HepG2 (cell line): ENCODE results near the gene PDRG1. TPM values are rescaled to one million over a fixed set of nuclear protein-coding genes. Genes with fewer than 3 reads are reported as not detected.
A peak's percentile ranks its signal among the peaks of the same experiment; 100 is the strongest.

Experiments
- GTF3A ChIP-seq: sonication (generic); formaldehyde crosslinking; conservative IDR thresholded peaks from 2 replicates; pipeline ENCODE4 v1.4.0; 2020; ENCODE audit warnings: mild to moderate bottlenecking, missing genetic modification reagents
- HNRNPK ChIP-seq: fragments of 200-400 bp; formaldehyde crosslinking; IDR thresholded peaks from 2 replicates; pipeline ENCODE4 v1.6.1; 2018; ENCODE audit warnings: low read length, low read depth, moderate library complexity, mild to moderate bottlenecking; ENCODE audit not compliant: poor library complexity, severe bottlenecking
- HOXA5 ChIP-seq: sonication (generic); formaldehyde crosslinking; IDR thresholded peaks from 2 replicates; pipeline ENCODE4 v1.4.0; 2020; ENCODE audit warnings: missing genetic modification reagents
- ISX ChIP-seq: sonication (generic); formaldehyde crosslinking; conservative IDR thresholded peaks from 2 replicates; pipeline ENCODE4 v1.5.0; 2020; ENCODE audit warnings: missing genetic modification reagents
- NBN ChIP-seq: fragments of 450-650 bp; conservative IDR thresholded peaks from 2 replicates; pipeline ENCODE4 v1.6.1; 2017
- POLR2G ChIP-seq: fragments of 200-400 bp; formaldehyde crosslinking; IDR thresholded peaks from 2 replicates; pipeline ENCODE4 v1.6.1; 2018; ENCODE audit warnings: mild to moderate bottlenecking, low read depth, low read length, moderate library complexity
- TCF12 ChIP-seq, 2 experiments: fragments of 450-650 bp in 1 of 2; sonication (generic) in 1 of 2; formaldehyde crosslinking in 1 of 2; IDR thresholded peaks; 2 replicates each; pipeline versions ENCODE4 v1.6.1 to v1.8.0; 2017 to 2022; ENCODE audit warnings: antibody characterized with exemption in 1 of 2, mild to moderate bottlenecking in 1 of 2, missing genetic modification reagents in 1 of 2, moderate library complexity in 1 of 2
- TCF7 ChIP-seq: sonication (generic); IDR thresholded peaks from 2 replicates; pipeline ENCODE4 v1.6.1; 2016; ENCODE audit warnings: antibody characterized with exemption, low read depth
- ZMAT3 ChIP-seq: sonication (generic); formaldehyde crosslinking; conservative IDR thresholded peaks from 2 replicates; pipeline ENCODE4 v1.7.0; 2021; ENCODE audit warnings: missing genetic modification reagents
- ZNF607 ChIP-seq: sonication (generic); formaldehyde crosslinking; IDR thresholded peaks from 2 replicates; pipeline ENCODE4 v1.5.1; 2020; ENCODE audit warnings: missing genetic modification reagents, mild to moderate bottlenecking, borderline replicate concordance
- ZNF616 ChIP-seq: sonication (generic); formaldehyde crosslinking; IDR thresholded peaks from 2 replicates; pipeline ENCODE4 v1.5.0; 2020; ENCODE audit warnings: low read depth, mild to moderate bottlenecking, missing genetic modification reagents
- polyA plus RNA-seq, 8 experiments: library from polyadenylated mRNA; depleted of rRNA in 3 of 8; stranded (reverse) in 7 of 8; unstranded in 1 of 8; fragments of >200 nt; fragmentation: Illumina TruSeq in 4 of 8; extraction: Trizol in 4 of 8; gene quantifications; 2 replicates each; pipeline versions ENCODE4 v1.2.1 to v1.2.3, GENCODE V29; 2011 to 2016; ENCODE audit warnings: low read depth in 4 of 8, missing spikeins in 1 of 8, mixed read lengths in 1 of 8; ENCODE audit not compliant: insufficient read depth in 1 of 8
- total RNA-seq, 5 experiments: library from RNA; depleted of rRNA; stranded (reverse); fragments of >200 nt; fragmentation: Illumina TruSeq; extraction: Trizol; gene quantifications; 2 replicates each; pipeline ENCODE4 v1.2.3, GENCODE V29; 2016; ENCODE audit warnings: low read depth in 1 of 5
- TF ChIP-seq, protein P1 (sequence below): sonication (generic); formaldehyde crosslinking; IDR thresholded peaks from 2 replicates; pipeline ENCODE4 v1.5.1; 2020; ENCODE audit warnings: mild to moderate bottlenecking, missing genetic modification reagents, moderate library complexity
- TF ChIP-seq, protein P2 (sequence below): sonication (generic); formaldehyde crosslinking; IDR thresholded peaks from 2 replicates; pipeline ENCODE4 v1.4.0; 2020; ENCODE audit warnings: missing genetic modification reagents, mild to moderate bottlenecking, borderline replicate concordance
- TF ChIP-seq, protein P3 (sequence below): sonication (generic); formaldehyde crosslinking; IDR thresholded peaks from 2 replicates; pipeline ENCODE4 v1.4.0; 2020; ENCODE audit warnings: missing genetic modification reagents

The PDRG1 gene
- total and polyA plus RNA-seq, 2 of the 13 experiments (the other 11 are each of a cell fraction or from before 2014, with no cell fraction given): 16.6 to 18.0 TPM

DNA sequence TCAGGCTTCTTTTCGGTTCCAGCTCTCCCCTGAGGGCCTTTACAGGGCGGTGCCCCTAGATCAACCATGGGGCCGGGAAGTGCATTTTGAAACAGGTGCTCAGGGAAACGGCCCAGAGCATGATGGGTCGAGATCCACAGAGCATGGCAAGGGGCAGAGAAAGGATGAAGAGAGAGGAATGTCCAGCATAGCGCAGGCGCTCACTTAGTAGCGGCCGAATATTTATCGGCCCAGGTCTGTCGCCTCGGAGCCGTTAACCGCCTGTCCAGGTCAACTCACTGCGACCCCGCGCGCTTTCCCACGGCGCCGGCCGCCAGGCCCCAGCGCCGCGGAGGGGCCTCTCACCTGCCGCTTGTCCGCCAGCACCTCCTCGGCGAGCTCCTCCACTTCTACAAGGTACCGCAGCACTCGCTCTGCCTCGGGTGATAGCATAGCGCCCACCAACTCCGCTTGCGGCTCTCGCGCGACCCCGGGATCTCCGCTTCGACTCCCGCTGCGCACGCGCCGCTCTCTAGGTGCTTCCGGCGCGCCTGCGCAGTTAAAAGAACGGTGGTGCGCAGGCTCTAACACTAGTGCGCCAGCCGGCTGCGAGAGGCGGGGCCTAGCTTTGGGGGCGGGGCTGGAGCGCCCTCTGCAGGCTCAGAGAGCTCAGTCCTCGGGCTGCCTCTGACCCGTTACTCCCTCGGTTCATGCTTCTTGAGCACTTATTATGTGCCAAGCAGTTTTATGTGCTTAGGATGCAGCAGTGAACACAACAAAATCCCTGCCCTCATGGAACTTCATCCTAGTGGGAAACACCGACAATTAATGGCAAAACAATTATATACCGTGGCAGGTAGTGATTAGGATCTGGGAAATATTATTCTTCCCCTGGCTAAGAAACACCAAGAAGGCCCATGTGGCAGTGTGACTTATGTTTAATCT lies at the start of gene PDRG1 (continued):
- TF ChIP-seq NBN: no peak
- no peak for TF ChIP-seq TCF12 (IDR thresholded peaks at IDR 0.05)
- peak; percentile 81; the same call in 1 of the 2 replicates for TF ChIP-seq TCF12 (CRISPR knock-in tag; IDR thresholded peaks at IDR 0.05)
- no peak for TF ChIP-seq GTF3A (CRISPR knock-in tag)
- TF ChIP-seq ISX (CRISPR knock-in tag): 0 out of 2 replicates have a peak, but pooled peaks have one; percentile 62
- peak; percentile 82 for TF ChIP-seq ZNF616 (CRISPR knock-in tag)
- no peak; the same call in 1 of the 2 replicates for TF ChIP-seq ZMAT3
- TF ChIP-seq, protein P1, sequence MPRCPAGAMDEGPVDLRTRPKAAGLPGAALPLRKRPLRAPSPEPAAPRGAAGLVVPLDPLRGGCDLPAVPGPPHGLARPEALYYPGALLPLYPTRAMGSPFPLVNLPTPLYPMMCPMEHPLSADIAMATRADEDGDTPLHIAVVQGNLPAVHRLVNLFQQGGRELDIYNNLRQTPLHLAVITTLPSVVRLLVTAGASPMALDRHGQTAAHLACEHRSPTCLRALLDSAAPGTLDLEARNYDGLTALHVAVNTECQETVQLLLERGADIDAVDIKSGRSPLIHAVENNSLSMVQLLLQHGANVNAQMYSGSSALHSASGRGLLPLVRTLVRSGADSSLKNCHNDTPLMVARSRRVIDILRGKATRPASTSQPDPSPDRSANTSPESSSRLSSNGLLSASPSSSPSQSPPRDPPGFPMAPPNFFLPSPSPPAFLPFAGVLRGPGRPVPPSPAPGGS (CRISPR knock-in tag): peak; percentile 97
- no peak for TF ChIP-seq HNRNPK
- TF ChIP-seq, protein P2, sequence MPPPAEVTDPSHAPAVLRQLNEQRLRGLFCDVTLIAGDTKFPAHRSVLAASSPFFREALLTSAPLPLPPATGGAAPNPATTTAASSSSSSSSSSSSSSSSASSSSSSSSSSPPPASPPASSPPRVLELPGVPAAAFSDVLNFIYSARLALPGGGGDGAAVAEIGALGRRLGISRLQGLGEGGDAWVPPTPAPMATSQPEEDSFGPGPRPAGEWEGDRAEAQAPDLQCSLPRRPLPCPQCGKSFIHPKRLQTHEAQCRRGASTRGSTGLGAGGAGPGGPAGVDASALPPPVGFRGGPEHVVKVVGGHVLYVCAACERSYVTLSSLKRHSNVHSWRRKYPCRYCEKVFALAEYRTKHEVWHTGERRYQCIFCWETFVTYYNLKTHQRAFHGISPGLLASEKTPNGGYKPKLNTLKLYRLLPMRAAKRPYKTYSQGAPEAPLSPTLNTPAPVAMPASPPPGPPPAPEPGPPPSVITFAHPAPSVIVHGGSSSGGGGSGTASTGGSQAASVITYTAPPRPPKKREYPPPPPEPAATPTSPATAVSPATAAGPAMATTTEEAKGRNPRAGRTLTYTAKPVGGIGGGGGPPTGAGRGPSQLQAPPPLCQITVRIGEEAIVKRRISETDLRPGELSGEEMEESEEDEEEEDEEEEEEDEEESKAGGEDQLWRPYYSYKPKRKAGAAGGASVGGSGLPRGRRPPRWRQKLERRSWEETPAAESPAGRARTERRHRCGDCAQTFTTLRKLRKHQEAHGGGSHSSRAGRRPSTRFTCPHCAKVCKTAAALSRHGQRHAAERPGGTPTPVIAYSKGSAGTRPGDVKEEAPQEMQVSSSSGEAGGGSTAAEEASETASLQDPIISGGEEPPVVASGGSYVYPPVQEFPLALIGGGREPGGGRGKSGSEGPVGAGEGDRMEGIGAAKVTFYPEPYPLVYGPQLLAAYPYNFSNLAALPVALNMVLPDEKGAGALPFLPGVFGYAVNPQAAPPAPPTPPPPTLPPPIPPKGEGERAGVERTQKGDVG (CRISPR knock-in tag): peak; percentile 27; the same call in 1 of the 2 replicates
- TF ChIP-seq, protein P3, sequence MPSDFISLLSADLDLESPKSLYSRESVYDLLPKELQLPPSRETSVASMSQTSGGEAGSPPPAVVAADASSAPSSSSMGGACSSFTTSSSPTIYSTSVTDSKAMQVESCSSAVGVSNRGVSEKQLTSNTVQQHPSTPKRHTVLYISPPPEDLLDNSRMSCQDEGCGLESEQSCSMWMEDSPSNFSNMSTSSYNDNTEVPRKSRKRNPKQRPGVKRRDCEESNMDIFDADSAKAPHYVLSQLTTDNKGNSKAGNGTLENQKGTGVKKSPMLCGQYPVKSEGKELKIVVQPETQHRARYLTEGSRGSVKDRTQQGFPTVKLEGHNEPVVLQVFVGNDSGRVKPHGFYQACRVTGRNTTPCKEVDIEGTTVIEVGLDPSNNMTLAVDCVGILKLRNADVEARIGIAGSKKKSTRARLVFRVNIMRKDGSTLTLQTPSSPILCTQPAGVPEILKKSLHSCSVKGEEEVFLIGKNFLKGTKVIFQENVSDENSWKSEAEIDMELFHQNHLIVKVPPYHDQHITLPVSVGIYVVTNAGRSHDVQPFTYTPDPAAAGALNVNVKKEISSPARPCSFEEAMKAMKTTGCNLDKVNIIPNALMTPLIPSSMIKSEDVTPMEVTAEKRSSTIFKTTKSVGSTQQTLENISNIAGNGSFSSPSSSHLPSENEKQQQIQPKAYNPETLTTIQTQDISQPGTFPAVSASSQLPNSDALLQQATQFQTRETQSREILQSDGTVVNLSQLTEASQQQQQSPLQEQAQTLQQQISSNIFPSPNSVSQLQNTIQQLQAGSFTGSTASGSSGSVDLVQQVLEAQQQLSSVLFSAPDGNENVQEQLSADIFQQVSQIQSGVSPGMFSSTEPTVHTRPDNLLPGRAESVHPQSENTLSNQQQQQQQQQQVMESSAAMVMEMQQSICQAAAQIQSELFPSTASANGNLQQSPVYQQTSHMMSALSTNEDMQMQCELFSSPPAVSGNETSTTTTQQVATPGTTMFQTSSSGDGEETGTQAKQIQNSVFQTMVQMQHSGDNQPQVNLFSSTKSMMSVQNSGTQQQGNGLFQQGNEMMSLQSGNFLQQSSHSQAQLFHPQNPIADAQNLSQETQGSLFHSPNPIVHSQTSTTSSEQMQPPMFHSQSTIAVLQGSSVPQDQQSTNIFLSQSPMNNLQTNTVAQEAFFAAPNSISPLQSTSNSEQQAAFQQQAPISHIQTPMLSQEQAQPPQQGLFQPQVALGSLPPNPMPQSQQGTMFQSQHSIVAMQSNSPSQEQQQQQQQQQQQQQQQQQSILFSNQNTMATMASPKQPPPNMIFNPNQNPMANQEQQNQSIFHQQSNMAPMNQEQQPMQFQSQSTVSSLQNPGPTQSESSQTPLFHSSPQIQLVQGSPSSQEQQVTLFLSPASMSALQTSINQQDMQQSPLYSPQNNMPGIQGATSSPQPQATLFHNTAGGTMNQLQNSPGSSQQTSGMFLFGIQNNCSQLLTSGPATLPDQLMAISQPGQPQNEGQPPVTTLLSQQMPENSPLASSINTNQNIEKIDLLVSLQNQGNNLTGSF (CRISPR knock-in tag): peak; percentile 97
- TF ChIP-seq HOXA5 (CRISPR knock-in tag): peak; percentile 98
- peak; percentile 99 for TF ChIP-seq POLR2G
- peak; percentile 90; the same call in 1 of the 2 replicates for TF ChIP-seq ZNF607 (CRISPR knock-in tag)
- TF ChIP-seq TCF7: no peak
